Stimulated activated CD4-positive, alpha-beta T cell treated with anti-CD3 and anti-CD28 coated beads, Interleukin-2, amount 100 ng/mL, for 24 hours (primary cell): Measurements from ENCODE around the gene USH1G.

Experiments used
- DNase-seq, 2 donors: peaks; one replicate each; pipeline ENCODE4 v3.0.0-alpha.2; 2020

USH1G gene

GRCh38 chr17:74953134-74953687, 30.2 kb upstream of the USH1G start:
- DNase-seq, result no peak

GRCh38 chr17:74952431-74953133, 29.5 kb upstream of the USH1G start:
- no peak for DNase-seq

- no peak for DNase-seq
These were observed 28.8 kb upstream of the USH1G start for GRCh38 chr17:74951680-74952421.

GRCh38 chr17:74951065-74951464, 28.0 kb upstream of the USH1G start:
- no peak for DNase-seq

GRCh38 chr17:74950207-74950606, 27.2 kb upstream of the USH1G start:
- no peak for DNase-seq

GRCh38 chr17:74949455-74950115, 26.5 kb upstream of the USH1G start:
- no peak for DNase-seq

- no peak for DNase-seq
These were observed 24.1 kb upstream of the USH1G start for GRCh38 chr17:74947041-74947754.

- DNase-seq, result no peak
These were observed 23.6 kb upstream of the USH1G start for GRCh38 chr17:74946641-74947040.

- DNase-seq, result no peak
These were observed 22.5 kb upstream of the USH1G start for GRCh38 chr17:74945543-74945942.

- no peak for DNase-seq
These were observed 20.9 kb upstream of the USH1G start for GRCh38 chr17:74943808-74944522.

- no peak for DNase-seq
These were observed 18.2 kb upstream of the USH1G start for GRCh38 chr17:74941128-74941725.

- DNase-seq, result no peak
These were observed 16.5 kb upstream of the USH1G start for GRCh38 chr17:74939534-74939933.

- no peak for DNase-seq
These were observed 15.3 kb upstream of the USH1G start for GRCh38 chr17:74938194-74938950.

GRCh38 chr17:74937064-74938051, 14.3 kb upstream of the USH1G start:
- DNase-seq, result no peak

- DNase-seq, result no peak
These were observed 13.4 kb upstream of the USH1G start for GRCh38 chr17:74936470-74936799.

- no peak for DNase-seq
These were observed 12.8 kb upstream of the USH1G start, which contains the start of gene OTOP3 for GRCh38 chr17:74935585-74936469. OTOP3 (plus strand) TSS chr17:74935898; CDS start chr17:74935922, 24 bp downstream.

GRCh38 chr17:74935048-74935447, 12.0 kb upstream of the USH1G start:
- no peak for DNase-seq

GRCh38 chr17:74930535-74931036, 7.5 kb upstream of the USH1G start:
- no peak for DNase-seq

- DNase-seq, result no peak
These were observed 5.7 kb upstream of the USH1G start for GRCh38 chr17:74928786-74929185.
